Limb (tissue), 2 donors: Measurements from ENCODE around the gene MS4A10.

ENCODE experiments used
- DNase-seq, 2 donors: peaks; one replicate each; pipeline ENCODE4 v3.0.0-alpha.2; 2016; ENCODE audit errors: extremely low spot score in 2 of 2

The MS4A10 gene

DNA sequence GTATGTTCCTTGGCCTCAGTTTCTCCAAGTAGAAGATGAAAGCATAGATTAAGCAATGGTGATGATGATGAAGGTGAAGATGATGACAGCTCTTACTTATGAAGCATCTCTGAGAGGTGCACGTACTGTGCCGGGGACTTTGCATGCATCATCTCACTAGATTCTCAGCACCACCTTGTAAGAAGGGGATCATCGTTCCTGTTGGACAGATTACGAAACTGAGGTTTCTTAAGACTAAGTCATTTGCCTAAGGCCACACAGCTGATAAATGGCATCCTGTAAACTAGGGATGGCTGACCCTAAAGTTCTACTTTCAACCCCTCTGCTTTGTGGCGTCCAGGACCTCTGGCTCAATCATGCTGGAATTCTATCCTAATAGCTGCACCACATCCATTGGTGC lies 19.8 kb upstream of the MS4A10 start:
- no peak for DNase-seq

DNA sequence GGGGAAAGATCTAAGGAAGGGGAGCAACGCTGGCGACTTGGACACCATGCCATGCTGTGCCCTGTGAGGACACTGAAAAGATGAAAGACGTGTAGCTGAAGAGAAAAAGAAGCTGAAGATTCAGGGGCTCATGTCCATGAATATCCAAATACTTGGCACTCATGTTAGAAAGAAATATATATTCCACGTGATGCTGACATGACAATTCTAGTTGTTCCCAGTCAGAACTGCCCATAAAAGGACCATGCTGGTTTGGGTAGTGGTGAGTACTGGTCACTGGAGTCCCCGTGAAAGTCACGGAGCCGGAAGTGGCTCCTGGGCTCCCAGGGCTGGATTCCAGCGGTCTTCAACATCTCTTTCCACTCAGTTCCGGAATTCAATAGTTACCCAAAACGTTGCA lies 18.6 kb upstream of the MS4A10 start:
- no peak for DNase-seq

- no peak for DNase-seq
These were observed 17.7 kb upstream of the MS4A10 start for GRCh38 chr11:60767388-60767811.

- DNase-seq: no peak
These were observed 16.9 kb upstream of the MS4A10 start for GRCh38 chr11:60768202-60768601.

GRCh38 chr11:60769273-60769672 lies 15.9 kb upstream of the MS4A10 start:
- DNase-seq: no peak

GRCh38 chr11:60769811-60770210 lies 15.3 kb upstream of the MS4A10 start:
- DNase-seq: no peak

DNA sequence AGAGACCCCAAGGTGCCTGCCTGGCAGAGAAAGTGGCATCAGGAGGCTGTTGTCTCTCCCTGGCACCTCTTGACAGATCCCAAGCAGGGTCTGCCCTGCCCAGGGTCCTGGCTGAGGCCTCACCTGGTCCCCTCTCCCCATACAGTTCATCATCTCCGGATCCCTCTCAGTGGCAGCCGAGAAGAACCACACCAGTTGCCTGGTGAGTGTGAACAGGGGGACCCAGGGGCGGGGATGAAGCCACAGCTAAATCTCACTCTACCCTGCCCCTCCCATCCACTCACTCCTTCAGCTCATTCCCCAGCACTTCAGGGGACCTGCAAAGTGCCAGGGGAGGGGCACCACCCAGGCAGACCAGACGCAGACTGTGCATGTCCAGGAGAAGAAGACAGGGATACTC lies 14.0 kb upstream of the MS4A10 start:
- DNase-seq: no peak

DNA sequence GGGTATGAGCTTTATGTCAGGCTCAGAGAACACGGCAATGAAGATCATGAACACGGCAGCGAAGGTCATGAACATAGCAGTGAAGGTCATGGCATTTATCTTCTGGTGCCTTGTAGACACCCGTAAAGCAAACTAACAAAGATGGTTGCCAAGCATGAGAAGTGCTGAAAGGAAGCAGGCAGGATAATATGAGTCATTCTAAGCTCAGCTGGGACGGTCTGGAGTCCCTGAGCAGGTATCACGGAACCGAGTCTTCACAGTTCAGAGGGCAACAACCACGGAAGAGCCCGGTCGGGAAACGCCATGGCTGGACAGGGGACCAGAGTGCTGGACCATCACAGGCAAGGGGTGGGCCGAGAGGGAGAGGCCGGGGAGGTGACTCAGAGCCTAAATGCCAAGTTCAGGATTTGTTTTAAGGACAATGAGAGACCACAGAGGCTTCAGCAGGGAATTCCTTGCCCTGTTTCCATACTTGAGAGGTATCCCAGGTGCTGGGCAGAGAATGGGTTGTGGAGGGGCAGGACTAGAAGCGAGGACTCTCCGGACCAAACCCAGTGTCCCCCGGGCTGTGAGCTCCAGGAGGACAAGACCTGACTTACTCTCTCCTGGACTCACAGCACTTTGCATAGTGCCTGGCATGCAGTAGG lies 13.1 kb upstream of the MS4A10 start:
- DNase-seq: no peak

GRCh38 chr11:60772666-60773065 lies 12.5 kb upstream of the MS4A10 start:
- no peak for DNase-seq

DNA sequence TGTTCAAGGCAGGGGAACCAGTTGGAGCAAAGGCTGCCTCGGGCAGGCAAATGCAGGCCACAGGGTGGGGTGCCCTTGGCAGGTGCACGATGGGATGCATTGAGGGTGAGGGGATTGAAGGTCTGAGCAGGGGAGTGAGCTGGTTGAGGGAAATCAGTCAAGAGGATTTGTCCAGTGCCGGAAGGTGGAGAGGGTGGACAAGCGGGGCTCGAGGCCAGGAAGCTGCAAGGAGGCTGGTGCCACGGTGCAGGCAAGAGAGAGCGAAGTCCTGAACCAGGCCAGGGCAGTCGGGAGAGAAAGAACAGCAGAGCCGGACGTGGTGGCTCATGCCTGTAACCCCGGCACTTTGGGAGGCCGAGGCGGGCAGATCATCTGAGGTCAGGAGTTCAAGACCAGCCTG lies 10.4 kb upstream of the MS4A10 start:
- no peak for DNase-seq

GRCh38 chr11:60775420-60775961 lies 9.6 kb upstream of the MS4A10 start:
- DNase-seq: peak; percentile 89 to 92

GRCh38 chr11:60776167-60776566 lies 9.0 kb upstream of the MS4A10 start:
- no peak for DNase-seq

DNA sequence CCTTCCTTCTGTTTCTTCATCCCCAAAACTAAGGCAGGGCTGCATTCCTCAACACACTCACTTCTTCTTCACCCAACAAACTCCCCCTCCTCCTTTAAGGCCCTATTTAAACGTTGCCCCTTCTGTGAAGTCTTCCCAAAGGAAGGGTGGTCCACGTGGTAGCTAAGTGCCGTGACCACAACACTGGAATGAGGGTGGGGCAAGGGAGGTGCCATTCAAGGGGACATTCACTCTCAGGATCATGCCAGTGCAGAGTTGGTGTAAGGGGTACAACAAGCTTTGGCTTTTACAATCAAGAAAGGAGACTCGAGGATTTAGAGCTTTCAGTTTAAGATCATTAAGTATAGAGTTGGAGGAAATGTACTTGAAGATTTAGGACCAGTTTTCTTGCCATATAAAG lies 8.0 kb upstream of the MS4A10 start:
- no peak for DNase-seq

DNA sequence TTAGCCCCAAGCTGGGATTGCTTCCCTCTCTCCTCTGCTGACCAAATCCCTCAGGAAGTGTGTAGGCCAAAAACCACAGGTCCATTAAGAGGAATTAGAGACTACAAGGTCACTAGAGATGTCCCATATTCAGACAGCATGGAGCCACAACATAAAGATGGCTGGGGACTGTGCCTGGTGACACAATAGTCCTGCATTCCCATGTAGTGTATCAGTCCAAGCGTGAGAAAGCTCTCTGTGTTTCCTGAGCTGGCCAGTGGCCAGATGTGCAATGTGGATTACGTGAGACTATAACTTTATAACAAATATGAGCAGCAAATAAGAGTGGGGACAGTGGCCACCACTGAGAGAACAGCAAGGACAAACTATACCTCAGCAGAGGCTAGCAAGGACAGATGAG lies 7.6 kb upstream of the MS4A10 start:
- DNase-seq: no peak

DNA sequence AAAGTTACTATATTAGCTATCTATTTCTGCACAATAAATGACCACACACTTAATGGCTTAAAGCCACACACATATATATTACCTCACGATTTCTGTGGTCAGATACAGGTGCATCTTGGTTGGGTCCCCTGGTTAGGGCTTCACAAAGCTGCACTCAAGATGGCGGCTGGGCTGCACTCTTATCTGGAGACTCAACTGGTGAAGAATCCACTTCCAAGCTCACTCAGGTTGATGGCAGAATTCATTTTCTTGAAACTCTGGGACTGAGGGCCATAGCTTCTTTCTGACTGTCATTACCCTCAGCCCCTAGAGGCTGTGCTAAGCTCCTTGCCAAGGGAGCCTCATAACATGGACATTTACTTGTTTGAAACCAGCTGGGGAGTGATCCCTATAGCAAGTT lies 5.1 kb upstream of the MS4A10 start:
- DNase-seq: no peak

- DNase-seq: no peak
These were observed 4.4 kb upstream of the MS4A10 start for GRCh38 chr11:60780774-60781173.

DNA sequence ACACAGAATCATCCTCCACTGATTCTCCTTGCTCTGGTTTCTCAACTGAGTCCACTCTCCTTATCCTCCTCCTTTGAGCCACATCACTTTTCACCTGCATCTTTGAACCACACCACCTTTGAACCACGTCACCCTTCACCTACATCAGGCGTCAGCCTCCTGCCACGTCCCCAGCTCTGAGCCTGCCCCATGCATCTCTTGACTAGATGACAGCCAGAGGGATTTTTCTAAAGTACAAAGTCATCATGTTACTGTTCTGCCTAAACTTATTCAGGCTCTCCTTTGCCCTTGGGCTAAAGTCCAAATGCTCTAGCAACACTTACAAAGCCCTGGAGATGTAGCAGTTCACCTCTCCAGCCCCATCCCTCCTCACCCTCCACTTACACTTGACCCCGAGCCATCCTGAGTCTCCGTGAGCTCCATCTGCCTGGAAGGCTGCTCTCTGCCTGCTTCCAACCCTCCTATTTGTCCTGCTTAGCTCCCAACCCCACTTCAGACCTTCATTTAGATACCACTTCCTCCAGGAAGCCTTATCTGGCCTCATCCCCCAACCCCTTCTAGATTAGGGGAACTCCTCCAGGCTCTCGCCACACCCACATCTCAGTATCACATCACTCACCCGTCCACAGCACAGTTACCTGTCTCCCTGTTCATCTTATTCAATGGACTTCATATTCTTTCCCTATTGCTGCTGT lies 3.7 kb upstream of the MS4A10 start:
- DNase-seq: no peak

GRCh38 chr11:60781981-60782316 lies 3.2 kb upstream of the MS4A10 start:
- DNase-seq: no peak

- no peak for DNase-seq
These were observed 2.6 kb upstream of the MS4A10 start for GRCh38 chr11:60782393-60783140.

DNA sequence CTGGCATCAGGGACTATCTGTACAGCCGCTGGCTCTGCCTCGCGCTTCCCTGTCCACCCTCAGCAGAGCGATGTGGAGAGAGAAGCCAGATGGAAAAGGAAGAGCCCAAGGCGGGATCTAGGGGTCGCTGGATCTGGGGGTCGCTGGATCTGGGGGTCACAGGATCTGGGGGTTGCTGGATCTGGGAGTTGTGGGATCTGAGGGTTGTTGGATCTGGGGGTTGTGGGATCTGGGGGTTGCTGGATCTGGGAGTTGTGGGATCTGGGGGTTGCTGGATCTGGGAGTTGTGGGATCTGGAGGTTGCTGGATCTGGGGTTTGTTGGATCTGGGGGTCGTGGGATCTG lies 2.0 kb upstream of the MS4A10 start:
- DNase-seq: no peak

DNA sequence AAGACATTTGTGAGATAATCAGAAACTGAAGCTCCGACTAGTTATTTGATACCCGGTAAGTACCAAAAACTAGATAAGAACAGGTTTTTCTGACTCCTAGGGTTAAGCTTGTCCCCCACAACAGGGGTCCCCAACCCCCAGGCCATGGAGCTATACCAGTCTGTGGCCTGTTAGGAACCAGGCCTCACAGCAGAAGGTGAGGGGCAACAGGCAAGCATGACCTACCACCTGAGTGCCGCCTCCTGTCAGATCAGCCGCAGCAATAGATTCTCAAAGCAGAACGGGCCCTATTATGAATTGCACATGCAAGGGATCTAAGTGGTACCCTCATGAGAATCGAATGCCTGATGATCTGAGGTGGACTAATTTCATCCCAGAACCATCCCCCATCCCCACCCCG lies 1.2 kb upstream of the MS4A10 start:
- DNase-seq: no peak

DNA sequence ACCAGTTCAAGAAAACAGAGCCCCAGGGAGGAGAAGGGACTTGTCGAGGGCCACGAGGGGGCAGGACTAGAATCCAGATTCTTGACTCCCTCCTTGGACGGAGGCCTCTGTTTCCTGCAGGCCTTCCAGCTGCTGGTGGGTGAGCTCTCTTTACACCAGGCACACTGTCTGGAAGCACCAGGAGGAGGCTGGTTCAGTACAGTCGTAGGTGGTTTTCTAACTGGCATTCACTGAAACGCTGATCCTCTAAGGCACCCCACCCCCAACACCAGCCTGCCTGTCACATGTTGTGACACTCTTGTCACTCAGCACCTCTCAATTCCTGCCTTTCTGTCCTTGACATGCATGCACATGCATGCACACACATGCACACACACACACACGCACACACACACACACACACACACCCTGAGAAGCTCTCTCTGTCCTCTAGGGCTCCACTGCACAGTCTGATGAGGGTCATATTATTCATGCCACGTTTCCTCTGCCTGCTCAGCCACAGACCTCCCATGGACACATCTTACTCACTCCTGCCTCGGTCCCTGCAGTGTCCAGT lies 751 bp downstream of the MS4A10 start:
- DNase-seq: no peak
